GM23248 (cell line): ENCODE results near the gene LAMA3.

Experiments
- EZH2 ChIP-seq: fragments of 200-600 bp; sonication (generic); IDR thresholded peaks from 2 replicates; pipeline ENCODE4 v1.6.1; 2018; ENCODE audit warnings: antibody characterized with exemption, mild to moderate bottlenecking; ENCODE audit not compliant: insufficient read depth, poor library complexity, severe bottlenecking
- EZH2phosphoT487 ChIP-seq: fragments of 200-600 bp; sonication (generic); IDR thresholded peaks from 2 replicates; pipeline ENCODE4 v1.6.1; 2018; ENCODE audit warnings: antibody characterized with exemption, moderate library complexity, mild to moderate bottlenecking, low read depth; ENCODE audit not compliant: insufficient read depth

GRCh38 chr18:23861326-23861725 lies 172.1 kb downstream of the LAMA3 start:
- TF ChIP-seq EZH2 (no peak), EZH2phosphoT487 (no peak)
